ENCODE data around the gene RABGAP1L.

- TF ChIP-seq TAF1 (IDR thresholded peaks at IDR 0.05; ENCODE audit: borderline replicate concordance, low read depth, low read length) (no peak), POLR2A (IDR thresholded peaks at IDR 0.05; ENCODE audit: low read depth, low read length) (no peak)
Measured at GRCh38 chr1:174768516-174768915, 609.2 kb downstream of the RABGAP1L start.

Data from GM12892 (cell line).